Calu3 (cell line): ENCODE measurements around the gene FAR2. TPM values are rescaled to one million over a fixed set of nuclear protein-coding genes. Genes with fewer than 3 reads are reported as not detected.
A peak's percentile ranks its signal among the peaks of the same experiment; 100 is the strongest.

Source experiments
- BruUV-seq: library from RNA; stranded (reverse); fragments of 400-500 nt; replicated peaks from 2 replicates; lab custom pipeline; 2021; lab: Mats Ljungman, UMichigan
- CTCF ChIA-PET: fragments of 300-600 bp; sonication (Branson Sonifier 250); formaldehyde crosslinking; loops from one replicate; lab custom pipeline; 2022; ENCODE audit warnings: antibody characterized with exemption; lab: Charles Lee
- DNase-seq: peaks from one replicate; pipeline ENCODE4 v3.0.0; 2022
- H3K27ac Mint-ChIP-seq: one replicate; pipeline ENCODE4 v1.8.0; 2022; ENCODE audit warnings: mixed read lengths; ENCODE audit not compliant: unreplicated experiment
- H3K27me3 Mint-ChIP-seq: one replicate; pipeline ENCODE4 v1.8.0; 2022; ENCODE audit warnings: mixed read lengths; ENCODE audit not compliant: unreplicated experiment
- H3K36me3 Mint-ChIP-seq: one replicate; pipeline ENCODE4 v1.8.0; 2022; ENCODE audit warnings: mild to moderate bottlenecking, moderate library complexity, mixed read lengths; ENCODE audit not compliant: insufficient read depth, unreplicated experiment
- H3K4me1 Mint-ChIP-seq: one replicate; pipeline ENCODE4 v1.8.0; 2022; ENCODE audit warnings: mild to moderate bottlenecking, low read depth, mixed read lengths; ENCODE audit not compliant: unreplicated experiment
- H3K4me3 Mint-ChIP-seq: one replicate; pipeline ENCODE4 v1.8.0; 2022; ENCODE audit warnings: mild to moderate bottlenecking, low read depth, moderate library complexity, mixed read lengths; ENCODE audit not compliant: unreplicated experiment
- H3K9me3 Mint-ChIP-seq: one replicate; pipeline ENCODE4 v1.8.0; 2022; ENCODE audit warnings: low read depth, mixed read lengths; ENCODE audit not compliant: unreplicated experiment
- CTCF ChIP-seq: fragments of 200-600 bp; IDR thresholded peaks from one replicate; pipeline ENCODE4 v1.8.0; 2022; ENCODE audit warnings: antibody characterized with exemption; ENCODE audit not compliant: unreplicated experiment
- intact Hi-C: fragments of 100-400 bp; cut with micrococcal nuclease; formaldehyde crosslinking; loops from one replicate; pipeline ENCODE4 v1.10.0; 2022; ENCODE audit not compliant: unreplicated experiment
- total RNA-seq: library from RNA; stranded (reverse); gene quantifications from 2 replicates; pipeline ENCODE4 v1.2.3, GENCODE V29; 2022

FAR2 gene
- total RNA-seq, 1 experiment from 2014 or later = 24.0 TPM

- Mint-ChIP-seq H3K4me1 (peaks cover 12% of the 10 kb centered on the region), H3K4me3 (peak overlapping the region; percentile 98), H3K9me3 (no peaks in the 10 kb centered on the region), H3K27ac (peak overlapping the region; percentile 21), H3K27me3 (no peaks in the 10 kb centered on the region), H3K36me3 (peaks cover 22% of the 10 kb centered on the region)
- BruUV-seq = no TSS peak
- peak; percentile 37 for DNase-seq
- TF ChIP-seq CTCF = no peak
- CTCF ChIA-PET = no interaction called here
- intact Hi-C loops = loop anchor here (2.0 to 10.0 kb wide), 3 partner anchors 39 to 165 kb away; no protein-coding TSS in a partner anchor
Measured at GRCh38 chr12:29149691-29150281, 708 bp downstream of the FAR2 start.

GRCh38 chr12:29150462-29150861, 1.4 kb downstream of the FAR2 start:
- CTCF ChIA-PET = no interaction called here
- DNase-seq = no peak
- H3K27me3 Mint-ChIP-seq = no peaks in the 10 kb centered on the region
- H3K27ac Mint-ChIP-seq = peak overlapping the region; percentile 21
- no peak for TF ChIP-seq CTCF
- H3K4me3 Mint-ChIP-seq = peak overlapping the region; percentile 98
- H3K4me1 Mint-ChIP-seq = peaks cover 12% of the 10 kb centered on the region
- no peaks in the 10 kb centered on the region for H3K9me3 Mint-ChIP-seq
- BruUV-seq = TSS peak; percentile 46
- peaks cover 22% of the 10 kb centered on the region for H3K36me3 Mint-ChIP-seq
- intact Hi-C loops = no loop called here

GRCh38 chr12:29152223-29152868, 3.3 kb downstream of the FAR2 start:
- peaks cover 22% of the 10 kb centered on the region for H3K36me3 Mint-ChIP-seq
- DNase-seq = no peak
- no peaks in the 10 kb centered on the region for H3K9me3 Mint-ChIP-seq
- H3K4me3 Mint-ChIP-seq = no peak overlapping the region
- no peak overlapping the region for H3K27ac Mint-ChIP-seq
- CTCF ChIA-PET = no interaction called here
- no peak for TF ChIP-seq CTCF
- BruUV-seq = no TSS peak
- intact Hi-C loops = no loop called here
- no peaks in the 10 kb centered on the region for H3K27me3 Mint-ChIP-seq
- peaks cover 12% of the 10 kb centered on the region for H3K4me1 Mint-ChIP-seq

- DNase-seq = no peak
- Mint-ChIP-seq H3K9me3 (no peaks in the 10 kb centered on the region), H3K4me3 (no peak overlapping the region), H3K27ac (no peak overlapping the region), H3K4me1 (peaks cover 7% of the 10 kb centered on the region), H3K36me3 (peaks cover 16% of the 10 kb centered on the region), H3K27me3 (no peaks in the 10 kb centered on the region)
- CTCF ChIA-PET = no interaction called here
- no peak for TF ChIP-seq CTCF
- intact Hi-C loops = no loop called here
- BruUV-seq = no TSS peak
Measured at GRCh38 chr12:29152981-29153630, 4.0 kb downstream of the FAR2 start.
